Measurements from ENCODE around the gene PLEKHD1.

DNA sequence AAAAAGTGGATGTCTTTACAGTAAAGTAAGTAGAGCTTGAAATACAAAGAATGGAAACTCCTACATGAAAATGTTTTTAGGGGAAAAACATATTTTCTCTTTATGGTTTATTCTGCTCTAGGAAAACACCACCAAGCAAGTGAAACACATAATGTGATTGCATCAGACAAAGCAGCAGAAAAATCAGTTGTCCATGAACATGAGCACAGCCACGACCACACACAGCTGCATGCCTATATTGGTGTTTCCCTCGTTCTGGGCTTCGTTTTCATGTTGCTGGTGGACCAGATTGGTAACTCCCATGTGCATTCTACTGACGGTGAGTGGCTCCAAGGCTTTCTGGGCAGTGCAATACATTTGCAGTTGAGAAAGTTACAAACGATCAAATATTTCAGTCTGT, 42.6 kb upstream of the PLEKHD1 start:
- TF ChIP-seq, protein P1, sequence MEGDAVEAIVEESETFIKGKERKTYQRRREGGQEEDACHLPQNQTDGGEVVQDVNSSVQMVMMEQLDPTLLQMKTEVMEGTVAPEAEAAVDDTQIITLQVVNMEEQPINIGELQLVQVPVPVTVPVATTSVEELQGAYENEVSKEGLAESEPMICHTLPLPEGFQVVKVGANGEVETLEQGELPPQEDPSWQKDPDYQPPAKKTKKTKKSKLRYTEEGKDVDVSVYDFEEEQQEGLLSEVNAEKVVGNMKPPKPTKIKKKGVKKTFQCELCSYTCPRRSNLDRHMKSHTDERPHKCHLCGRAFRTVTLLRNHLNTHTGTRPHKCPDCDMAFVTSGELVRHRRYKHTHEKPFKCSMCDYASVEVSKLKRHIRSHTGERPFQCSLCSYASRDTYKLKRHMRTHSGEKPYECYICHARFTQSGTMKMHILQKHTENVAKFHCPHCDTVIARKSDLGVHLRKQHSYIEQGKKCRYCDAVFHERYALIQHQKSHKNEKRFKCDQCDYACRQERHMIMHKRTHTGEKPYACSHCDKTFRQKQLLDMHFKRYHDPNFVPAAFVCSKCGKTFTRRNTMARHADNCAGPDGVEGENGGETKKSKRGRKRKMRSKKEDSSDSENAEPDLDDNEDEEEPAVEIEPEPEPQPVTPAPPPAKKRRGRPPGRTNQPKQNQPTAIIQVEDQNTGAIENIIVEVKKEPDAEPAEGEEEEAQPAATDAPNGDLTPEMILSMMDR (conservative IDR thresholded peaks at IDR 0.05 in 1 of 2, IDR thresholded peaks at IDR 0.05 in 1 of 2; ENCODE audit: low read depth in 1 of 2, low read length in 2 of 2), result no peak
- no peak for TF ChIP-seq EZH2 (IDR thresholded peaks at IDR 0.05; ENCODE audit: low read length, missing control alignments)

All from fibroblast of lung (primary cell).